ENCODE results near the gene CHD5.

Gene CHD5

GRCh38 chr1:6106977-6107376 lies 73.1 kb downstream of the CHD5 start:
- Histone ChIP-seq H3F3A (ENCODE audit: low read depth) (no peaks in the 10 kb centered on the region), H3K9me2 (replicated peaks; ENCODE audit: low read depth, low read length) (no peaks in the 10 kb centered on the region), H3K36me3 (ENCODE audit: insufficient read depth, low read length) (no peaks in the 10 kb centered on the region), H3K4me1 (ENCODE audit: insufficient read depth, low read length, poor library complexity, severe bottlenecking) (no peaks in the 10 kb centered on the region), H3K9ac (ENCODE audit: low read depth, low read length, poor library complexity, severe bottlenecking) (no peak overlapping the region), H3K4me3 (ENCODE audit: low read length, poor library complexity, severe bottlenecking) (no peak overlapping the region), H2AFZ (ENCODE audit: low read length) (no peak overlapping the region), H3K4me2 (ENCODE audit: low read depth, low read length, poor library complexity, severe bottlenecking) (no peak overlapping the region), H3K27me3 (ENCODE audit: insufficient read depth, low read length, poor library complexity, severe bottlenecking) (no peaks in the 10 kb centered on the region), H3K79me2 (ENCODE audit: insufficient read depth, low read length) (no peaks in the 10 kb centered on the region), H3K9me3 (ENCODE audit: insufficient read depth, low read depth, low read length) (no peaks in the 10 kb centered on the region), H4K20me1 (ENCODE audit: insufficient read depth, low read length, poor library complexity, severe bottlenecking) (no peaks in the 10 kb centered on the region)
- TF ChIP-seq EZH2phosphoT487 (IDR thresholded peaks at IDR 0.05; ENCODE audit: borderline replicate concordance) (no peak), CTCF (conservative IDR thresholded peaks at IDR 0.05; ENCODE audit: low read length) (no peak)

- H3K9me3 ChIP-seq (ENCODE audit: insufficient read depth, low read depth, low read length), result no peaks in the 10 kb centered on the region
- H3K4me3 ChIP-seq (ENCODE audit: low read length, poor library complexity, severe bottlenecking), result no peak overlapping the region
- no peaks in the 10 kb centered on the region for H3K36me3 ChIP-seq (ENCODE audit: insufficient read depth, low read length)
- no peaks in the 10 kb centered on the region for H4K20me1 ChIP-seq (ENCODE audit: insufficient read depth, low read length, poor library complexity, severe bottlenecking)
- H2AFZ ChIP-seq (ENCODE audit: low read length), result no peak overlapping the region
- no peaks in the 10 kb centered on the region for H3F3A ChIP-seq (ENCODE audit: low read depth)
- H3K79me2 ChIP-seq (ENCODE audit: insufficient read depth, low read length), result no peaks in the 10 kb centered on the region
- no peaks in the 10 kb centered on the region for H3K9me2 ChIP-seq (replicated peaks; ENCODE audit: low read depth, low read length)
- no peaks in the 10 kb centered on the region for H3K27me3 ChIP-seq (ENCODE audit: insufficient read depth, low read length, poor library complexity, severe bottlenecking)
- H3K9ac ChIP-seq (ENCODE audit: low read depth, low read length, poor library complexity, severe bottlenecking), result no peak overlapping the region
- H3K4me1 ChIP-seq (ENCODE audit: insufficient read depth, low read length, poor library complexity, severe bottlenecking), result no peaks in the 10 kb centered on the region
- no peak overlapping the region for H3K4me2 ChIP-seq (ENCODE audit: low read depth, low read length, poor library complexity, severe bottlenecking)
- TF ChIP-seq EZH2phosphoT487 (IDR thresholded peaks at IDR 0.05; ENCODE audit: borderline replicate concordance), result no peak
- no peak for TF ChIP-seq CTCF (conservative IDR thresholded peaks at IDR 0.05; ENCODE audit: low read length)
Measured at GRCh38 chr1:6106321-6106731, 73.8 kb downstream of the CHD5 start.

GRCh38 chr1:6105763-6106162 lies 74.4 kb downstream of the CHD5 start:
- no peak overlapping the region for H3K9ac ChIP-seq (ENCODE audit: low read depth, low read length, poor library complexity, severe bottlenecking)
- H4K20me1 ChIP-seq (ENCODE audit: insufficient read depth, low read length, poor library complexity, severe bottlenecking), result no peaks in the 10 kb centered on the region
- peak; percentile 33; the same call in 1 of the 2 replicates for TF ChIP-seq CTCF (conservative IDR thresholded peaks at IDR 0.05; ENCODE audit: low read length)
- no peak for TF ChIP-seq EZH2phosphoT487 (IDR thresholded peaks at IDR 0.05; ENCODE audit: borderline replicate concordance)
- no peaks in the 10 kb centered on the region for H3K9me2 ChIP-seq (replicated peaks; ENCODE audit: low read depth, low read length)
- no peaks in the 10 kb centered on the region for H3K36me3 ChIP-seq (ENCODE audit: insufficient read depth, low read length)
- H3K79me2 ChIP-seq (ENCODE audit: insufficient read depth, low read length), result no peaks in the 10 kb centered on the region
- no peak overlapping the region for H3K4me3 ChIP-seq (ENCODE audit: low read length, poor library complexity, severe bottlenecking)
- H2AFZ ChIP-seq (ENCODE audit: low read length), result no peak overlapping the region
- H3K4me2 ChIP-seq (ENCODE audit: low read depth, low read length, poor library complexity, severe bottlenecking), result no peak overlapping the region
- H3K9me3 ChIP-seq (ENCODE audit: insufficient read depth, low read depth, low read length), result no peaks in the 10 kb centered on the region
- no peaks in the 10 kb centered on the region for H3K27me3 ChIP-seq (ENCODE audit: insufficient read depth, low read length, poor library complexity, severe bottlenecking)
- no peaks in the 10 kb centered on the region for H3F3A ChIP-seq (ENCODE audit: low read depth)
- no peaks in the 10 kb centered on the region for H3K4me1 ChIP-seq (ENCODE audit: insufficient read depth, low read length, poor library complexity, severe bottlenecking)

Measured in Loucy (cell line).